Measurements from ENCODE around the gene DMRT1.
A peak's percentile ranks its signal among the peaks of the same experiment; 100 is the strongest.

Gene DMRT1

GRCh38 chr9:1007312-1007711 lies 165.8 kb downstream of the DMRT1 start:
- TF ChIP-seq CTCF (IDR thresholded peaks at IDR 0.05; ENCODE audit: extremely low read depth, missing control alignments): no peak

GRCh38 chr9:1008216-1008615 lies 166.7 kb downstream of the DMRT1 start:
- no peak for DNase-seq (ENCODE audit: low spot score)
- no peak for TF ChIP-seq CTCF (IDR thresholded peaks at IDR 0.05; ENCODE audit: extremely low read depth, missing control alignments)

More at GRCh38 chr9:1007312-1007711, 165.8 kb downstream of the DMRT1 start:
- DNase-seq (ENCODE audit: low spot score): no peak

- TF ChIP-seq CTCF (IDR thresholded peaks at IDR 0.05; ENCODE audit: extremely low read depth, missing control alignments): peak; percentile 99
- peak; percentile 77 for DNase-seq (ENCODE audit: low spot score)
Measured at GRCh38 chr9:1009101-1009707, 167.7 kb downstream of the DMRT1 start.

- TF ChIP-seq CTCF (IDR thresholded peaks at IDR 0.05; ENCODE audit: extremely low read depth, missing control alignments): no peak
- DNase-seq (ENCODE audit: low spot score): no peak
Measured at GRCh38 chr9:1013021-1013420, 171.5 kb downstream of the DMRT1 start.

- no peak for TF ChIP-seq CTCF (IDR thresholded peaks at IDR 0.05; ENCODE audit: extremely low read depth, missing control alignments)
- no peak for DNase-seq (ENCODE audit: low spot score)
Measured at GRCh38 chr9:1014225-1014624, 172.7 kb downstream of the DMRT1 start.

GRCh38 chr9:1014640-1015039 lies 173.1 kb downstream of the DMRT1 start:
- TF ChIP-seq CTCF (IDR thresholded peaks at IDR 0.05; ENCODE audit: extremely low read depth, missing control alignments): no peak
- DNase-seq (ENCODE audit: low spot score): no peak

- no peak for TF ChIP-seq CTCF (IDR thresholded peaks at IDR 0.05; ENCODE audit: extremely low read depth, missing control alignments)
- no peak for DNase-seq (ENCODE audit: low spot score)
Measured at GRCh38 chr9:1018121-1018520, 176.6 kb downstream of the DMRT1 start.
